OCI-M2 (cell line): Measurements from ENCODE around the gene GFRAL.

ENCODE experiments used
- DNase-seq: peaks from one replicate; lab custom pipeline; 2025; ENCODE audit not compliant: unreplicated experiment; lab: John Stamatoyannopoulos, UW

GFRAL gene

DNA sequence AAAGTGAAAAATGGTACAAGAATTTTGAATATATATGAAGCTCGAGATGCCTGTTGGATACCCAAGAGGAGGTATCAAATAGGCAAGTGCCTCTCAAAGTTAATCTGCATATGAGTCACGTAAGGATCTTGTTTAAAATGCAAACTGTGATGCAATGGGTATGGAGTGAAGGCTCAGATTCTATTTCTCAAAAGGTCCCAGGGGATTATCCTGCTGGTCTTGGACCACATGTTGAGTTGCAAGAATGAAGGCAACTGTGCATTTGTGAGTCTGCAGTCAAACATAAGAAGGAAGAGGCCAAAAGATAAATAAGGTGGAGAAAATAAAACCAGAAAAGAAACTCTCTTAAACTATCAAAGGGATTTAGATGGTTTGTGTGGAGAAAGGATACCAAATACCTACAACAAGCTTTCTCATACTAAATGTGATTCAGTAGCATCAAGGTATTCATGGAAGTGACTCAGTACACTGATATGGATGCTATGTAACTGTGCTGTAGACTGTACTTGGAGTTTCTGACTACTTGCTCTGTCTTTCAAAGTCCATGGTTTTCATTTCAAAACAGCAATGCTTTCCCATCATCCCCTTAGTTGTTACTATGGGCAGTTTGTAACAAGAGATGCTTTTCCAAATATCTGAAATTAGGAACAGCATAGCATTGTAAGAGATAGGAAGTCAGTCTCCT, 106.3 kb downstream of the GFRAL start:
- no peak for DNase-seq

DNA sequence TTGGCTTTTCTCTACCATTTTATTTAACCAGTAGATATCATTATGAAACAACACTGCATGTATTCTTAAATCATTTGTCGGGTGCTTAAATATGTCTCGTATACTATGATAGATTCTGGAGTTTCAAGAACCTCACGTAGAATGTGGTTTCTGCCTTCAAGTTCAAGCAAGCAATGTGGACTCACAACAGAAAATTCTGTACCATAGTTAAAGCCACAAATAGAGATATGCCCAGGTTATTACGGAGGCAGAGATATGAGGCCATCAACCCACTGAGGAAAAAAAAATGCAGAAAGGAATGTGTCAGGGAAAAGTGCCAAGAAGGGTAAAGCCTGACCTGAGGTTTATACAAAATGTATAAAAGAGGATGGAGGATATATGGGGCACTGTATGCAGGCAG, 109.9 kb downstream of the GFRAL start:
- no peak for DNase-seq

- no peak for DNase-seq
Measured at GRCh38 chr6:55438203-55438602, 110.9 kb downstream of the GFRAL start.

DNA sequence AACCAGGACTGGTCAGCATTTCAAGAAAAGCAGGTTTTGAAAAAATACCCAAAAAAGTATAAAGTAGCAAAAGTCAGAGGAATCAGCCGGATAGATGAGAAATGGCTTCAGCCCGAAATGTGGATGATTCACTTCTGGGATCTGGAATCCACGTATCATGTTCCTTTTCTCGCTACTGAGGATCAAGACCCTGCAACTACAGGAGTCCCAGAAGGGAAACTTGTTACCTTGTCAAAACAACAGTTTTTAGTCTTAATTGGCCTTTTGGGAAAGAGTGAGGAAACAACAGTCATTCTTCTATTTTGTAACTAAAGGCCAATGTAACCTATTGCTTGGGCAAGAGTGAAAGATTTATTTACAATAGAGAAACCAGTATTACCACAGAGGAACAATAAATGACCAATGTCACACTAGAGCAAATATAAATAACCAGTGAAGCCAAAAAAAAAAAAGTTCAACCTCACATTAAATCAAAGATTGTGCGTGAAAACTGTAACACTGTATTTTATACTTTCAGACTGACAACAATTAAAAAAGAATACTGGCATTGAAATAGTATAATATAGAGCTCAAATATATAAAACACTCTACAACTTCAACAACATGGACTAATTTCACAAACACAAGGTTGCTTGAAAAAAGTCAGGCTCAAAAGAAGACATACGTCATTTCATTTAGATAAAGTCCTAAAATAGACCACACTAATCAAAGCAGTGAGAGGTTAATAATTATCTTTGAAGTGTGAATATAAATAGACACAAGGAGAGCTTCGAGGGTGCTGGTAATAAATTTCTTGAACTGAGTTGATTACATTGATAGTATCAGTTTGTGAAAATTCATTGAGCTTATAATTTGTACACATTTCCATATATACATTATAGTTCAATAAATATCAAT, 116.2 kb downstream of the GFRAL start:
- no peak for DNase-seq

- no peak for DNase-seq
Measured at GRCh38 chr6:55445648-55446204, 118.5 kb downstream of the GFRAL start.

DNA sequence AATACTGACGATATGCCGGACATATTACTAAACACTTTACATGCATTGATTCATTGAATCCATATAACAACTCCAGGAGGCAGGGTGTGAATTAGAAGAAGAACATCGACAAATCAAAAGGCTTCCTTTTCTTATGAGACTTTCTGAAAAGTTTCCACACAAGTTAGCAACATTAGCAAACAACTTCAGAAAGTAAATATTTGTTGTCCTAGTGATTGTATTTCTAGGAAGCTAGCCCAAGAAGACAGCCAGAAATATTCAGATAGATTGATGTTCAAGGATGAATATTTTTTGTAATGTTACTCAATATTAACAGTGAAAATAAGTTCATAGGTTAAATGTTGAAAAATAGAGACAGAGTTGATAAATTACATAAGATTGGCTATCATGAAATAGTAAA, 120.6 kb downstream of the GFRAL start:
- DNase-seq, result no peak

DNA sequence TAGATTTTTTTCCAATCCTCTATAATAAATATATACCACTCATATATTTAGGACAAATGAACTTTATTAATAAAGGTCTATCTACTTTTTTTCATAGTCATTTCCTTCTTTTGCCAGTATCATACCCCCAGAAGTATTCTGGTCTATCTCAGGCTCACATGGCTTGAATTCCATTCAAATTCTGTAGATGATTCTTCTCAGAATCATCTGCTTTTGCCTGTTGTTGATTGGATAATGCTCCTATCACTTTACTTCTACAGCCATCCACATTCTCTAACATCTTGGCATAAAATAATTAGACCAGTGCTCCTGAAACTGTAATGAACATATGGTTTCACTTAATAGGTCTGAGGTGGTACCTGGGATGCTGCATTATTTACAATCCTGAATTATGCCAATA, 121.2 kb downstream of the GFRAL start:
- DNase-seq, result no peak

GRCh38 chr6:55449225-55449624, 122.0 kb downstream of the GFRAL start:
- DNase-seq, result no peak

DNA sequence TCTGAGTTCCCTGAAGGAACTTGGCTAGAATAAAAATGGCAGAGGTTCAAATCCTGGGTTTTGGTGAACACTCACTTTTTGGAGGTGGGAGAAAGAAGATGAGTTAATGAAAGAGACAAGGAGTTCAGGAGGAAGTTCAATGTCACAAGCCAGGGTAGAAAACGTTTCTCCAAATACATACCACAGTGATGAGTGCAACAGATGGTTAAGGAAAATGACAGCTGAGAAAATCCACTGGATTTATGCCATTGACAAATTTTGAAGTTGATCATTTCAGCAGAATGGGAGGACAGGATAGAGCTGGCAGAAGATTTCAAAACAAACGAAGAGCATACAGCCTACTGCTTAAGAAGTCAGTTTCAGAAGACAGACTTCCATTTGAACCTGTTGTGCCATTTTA, 122.7 kb downstream of the GFRAL start:
- DNase-seq, result no peak
